Measurements from ENCODE around the gene IER5. TPM values are rescaled to one million over a fixed set of nuclear protein-coding genes. Genes with fewer than 3 reads are reported as not detected.
A peak's percentile ranks its signal among the peaks of the same experiment; 100 is the strongest.

IER5 gene
- total and polyA plus RNA-seq, 2 of the 13 experiments (the other 11 are each of a cell fraction or from before 2014, with no cell fraction given): 2.5 to 3.5 TPM

DNA sequence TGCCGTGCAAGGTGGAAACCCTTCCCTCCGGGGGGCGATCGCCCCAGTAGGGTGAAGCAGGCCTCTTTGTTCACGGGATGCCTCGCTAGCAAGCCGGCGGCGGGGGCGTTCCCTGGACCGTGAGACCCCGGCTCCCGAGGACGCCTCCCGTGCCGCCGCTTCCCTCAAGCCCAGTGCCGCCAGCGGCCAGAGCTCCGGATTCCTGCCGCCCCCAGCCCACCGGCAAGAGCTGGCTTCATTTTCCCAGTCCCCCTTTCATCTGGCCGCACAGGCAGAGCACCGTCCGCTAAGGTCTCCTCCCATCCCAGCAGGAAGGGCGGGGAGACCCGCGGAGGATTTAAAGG, 16.3 kb downstream of the IER5 start (continued):
- TF ChIP-seq, protein P1, sequence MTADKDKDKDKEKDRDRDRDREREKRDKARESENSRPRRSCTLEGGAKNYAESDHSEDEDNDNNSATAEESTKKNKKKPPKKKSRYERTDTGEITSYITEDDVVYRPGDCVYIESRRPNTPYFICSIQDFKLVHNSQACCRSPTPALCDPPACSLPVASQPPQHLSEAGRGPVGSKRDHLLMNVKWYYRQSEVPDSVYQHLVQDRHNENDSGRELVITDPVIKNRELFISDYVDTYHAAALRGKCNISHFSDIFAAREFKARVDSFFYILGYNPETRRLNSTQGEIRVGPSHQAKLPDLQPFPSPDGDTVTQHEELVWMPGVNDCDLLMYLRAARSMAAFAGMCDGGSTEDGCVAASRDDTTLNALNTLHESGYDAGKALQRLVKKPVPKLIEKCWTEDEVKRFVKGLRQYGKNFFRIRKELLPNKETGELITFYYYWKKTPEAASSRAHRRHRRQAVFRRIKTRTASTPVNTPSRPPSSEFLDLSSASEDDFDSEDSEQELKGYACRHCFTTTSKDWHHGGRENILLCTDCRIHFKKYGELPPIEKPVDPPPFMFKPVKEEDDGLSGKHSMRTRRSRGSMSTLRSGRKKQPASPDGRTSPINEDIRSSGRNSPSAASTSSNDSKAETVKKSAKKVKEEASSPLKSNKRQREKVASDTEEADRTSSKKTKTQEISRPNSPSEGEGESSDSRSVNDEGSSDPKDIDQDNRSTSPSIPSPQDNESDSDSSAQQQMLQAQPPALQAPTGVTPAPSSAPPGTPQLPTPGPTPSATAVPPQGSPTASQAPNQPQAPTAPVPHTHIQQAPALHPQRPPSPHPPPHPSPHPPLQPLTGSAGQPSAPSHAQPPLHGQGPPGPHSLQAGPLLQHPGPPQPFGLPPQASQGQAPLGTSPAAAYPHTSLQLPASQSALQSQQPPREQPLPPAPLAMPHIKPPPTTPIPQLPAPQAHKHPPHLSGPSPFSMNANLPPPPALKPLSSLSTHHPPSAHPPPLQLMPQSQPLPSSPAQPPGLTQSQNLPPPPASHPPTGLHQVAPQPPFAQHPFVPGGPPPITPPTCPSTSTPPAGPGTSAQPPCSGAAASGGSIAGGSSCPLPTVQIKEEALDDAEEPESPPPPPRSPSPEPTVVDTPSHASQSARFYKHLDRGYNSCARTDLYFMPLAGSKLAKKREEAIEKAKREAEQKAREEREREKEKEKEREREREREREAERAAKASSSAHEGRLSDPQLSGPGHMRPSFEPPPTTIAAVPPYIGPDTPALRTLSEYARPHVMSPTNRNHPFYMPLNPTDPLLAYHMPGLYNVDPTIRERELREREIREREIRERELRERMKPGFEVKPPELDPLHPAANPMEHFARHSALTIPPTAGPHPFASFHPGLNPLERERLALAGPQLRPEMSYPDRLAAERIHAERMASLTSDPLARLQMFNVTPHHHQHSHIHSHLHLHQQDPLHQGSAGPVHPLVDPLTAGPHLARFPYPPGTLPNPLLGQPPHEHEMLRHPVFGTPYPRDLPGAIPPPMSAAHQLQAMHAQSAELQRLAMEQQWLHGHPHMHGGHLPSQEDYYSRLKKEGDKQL (CRISPR knock-in tag; IDR thresholded peaks at IDR 0.05; ENCODE audit: low read depth): no peak
- TF ChIP-seq ZNF260 (CRISPR knock-in tag; IDR thresholded peaks at IDR 0.05; ENCODE audit: borderline replicate concordance, low read depth): no peak
- peak; percentile 56 for TF ChIP-seq PHF8 (CRISPR knock-in tag; IDR thresholded peaks at IDR 0.05)
- TF ChIP-seq ZNF780A (CRISPR knock-in tag; IDR thresholded peaks at IDR 0.05): no peak
- TF ChIP-seq ZMAT5 (CRISPR knock-in tag; IDR thresholded peaks at IDR 0.05; ENCODE audit: borderline replicate concordance, low read depth): no peak
- TF ChIP-seq ZNF136 (CRISPR knock-in tag; IDR thresholded peaks at IDR 0.05; ENCODE audit: low read depth): 0 out of 2 replicates have a peak, but pooled peaks have one; percentile 39
- no peak for TF ChIP-seq RBM39 (IDR thresholded peaks at IDR 0.05; ENCODE audit: low read depth, low read length, poor library complexity, severe bottlenecking)
- 0 out of 2 replicates have a peak, but pooled peaks have one; percentile 46 for TF ChIP-seq ZNF550 (CRISPR knock-in tag; IDR thresholded peaks at IDR 0.05; ENCODE audit: borderline replicate concordance)
- TF ChIP-seq ZNF207 (IDR thresholded peaks at IDR 0.05; ENCODE audit: borderline replicate concordance): no peak
- TF ChIP-seq MYC (CRISPR knock-in tag; IDR thresholded peaks at IDR 0.05; ENCODE audit: borderline replicate concordance): peak; percentile 40; the same call in 1 of the 2 replicates
- no peak for TF ChIP-seq ZNF713 (CRISPR knock-in tag; IDR thresholded peaks at IDR 0.05)
- TF ChIP-seq SOX13 (IDR thresholded peaks at IDR 0.05): no peak
- no peak for TF ChIP-seq SOX13 (CRISPR knock-in tag; conservative IDR thresholded peaks at IDR 0.05 in 1 of 2, IDR thresholded peaks at IDR 0.05 in 1 of 2)
- TF ChIP-seq ZSCAN20 (CRISPR knock-in tag; IDR thresholded peaks at IDR 0.05; ENCODE audit: borderline replicate concordance): no peak
- TF ChIP-seq HNRNPLL (IDR thresholded peaks at IDR 0.05; ENCODE audit: low read depth, low read length, poor library complexity, severe bottlenecking): peak; percentile 54
- no peak for TF ChIP-seq ZNF367 (CRISPR knock-in tag; IDR thresholded peaks at IDR 0.05; ENCODE audit: borderline replicate concordance)
- TF ChIP-seq ZNF841 (CRISPR knock-in tag; IDR thresholded peaks at IDR 0.05; ENCODE audit: borderline replicate concordance): no peak
- no peak for TF ChIP-seq ELF3 (CRISPR knock-in tag; IDR thresholded peaks at IDR 0.05)
- TF ChIP-seq, protein P2, sequence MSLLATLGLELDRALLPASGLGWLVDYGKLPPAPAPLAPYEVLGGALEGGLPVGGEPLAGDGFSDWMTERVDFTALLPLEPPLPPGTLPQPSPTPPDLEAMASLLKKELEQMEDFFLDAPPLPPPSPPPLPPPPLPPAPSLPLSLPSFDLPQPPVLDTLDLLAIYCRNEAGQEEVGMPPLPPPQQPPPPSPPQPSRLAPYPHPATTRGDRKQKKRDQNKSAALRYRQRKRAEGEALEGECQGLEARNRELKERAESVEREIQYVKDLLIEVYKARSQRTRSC (CRISPR knock-in tag; IDR thresholded peaks at IDR 0.05; ENCODE audit: low read depth): no peak
- no peak for TF ChIP-seq MEIS2 (CRISPR knock-in tag; IDR thresholded peaks at IDR 0.05)
- TF ChIP-seq ZNF552 (CRISPR knock-in tag; IDR thresholded peaks at IDR 0.05; ENCODE audit: borderline replicate concordance): peak; percentile 42; the same call in 1 of the 2 replicates
- TF ChIP-seq FOXC1 (CRISPR knock-in tag; IDR thresholded peaks at IDR 0.05; ENCODE audit: borderline replicate concordance): 0 out of 2 replicates have a peak, but pooled peaks have one; percentile 55
- TF ChIP-seq FOXP1 (IDR thresholded peaks at IDR 0.05): no peak
- no peak for TF ChIP-seq FOXP1 (CRISPR knock-in tag; IDR thresholded peaks at IDR 0.05)
- TF ChIP-seq ZNF891 (CRISPR knock-in tag; IDR thresholded peaks at IDR 0.05): peak; percentile 55; the same call in 1 of the 2 replicates
- no peak for TF ChIP-seq POLR2A (IDR thresholded peaks at IDR 0.05; ENCODE audit: insufficient read depth in 1 of 2, low read depth in 2 of 2, low read length in 2 of 2)
